K562 (cell line): ENCODE results near the gene TBX19. TPM values are rescaled to one million over a fixed set of nuclear protein-coding genes. Genes with fewer than 3 reads are reported as not detected.

Source experiments
- ARNT ChIP-seq, 2 experiments: fragments of 450-650 bp; IDR thresholded peaks; 2 replicates each; pipeline ENCODE4 v1.6.1; 2016; ENCODE audit warnings: mild to moderate bottlenecking in 1 of 2
- ASH1L ChIP-seq: fragments of 450-650 bp; IDR thresholded peaks from 2 replicates; pipeline ENCODE4 v1.6.1; 2018; ENCODE audit warnings: borderline replicate concordance, mild to moderate bottlenecking, low read depth; ENCODE audit not compliant: partially characterized antibody
- CUX1 ChIP-seq: fragments of 200-800 bp; sonication (Bioruptor generic); IDR thresholded peaks from 2 replicates; pipeline ENCODE4 v1.6.1; 2016; ENCODE audit warnings: missing genetic modification characterization, missing compliant biosample characterization
- GTF3C2 ChIP-seq: IDR thresholded peaks from 3 replicates; pipeline ENCODE4 v1.6.1; 2011; ENCODE audit warnings: borderline replicate concordance, mild to moderate bottlenecking, moderate library complexity; ENCODE audit not compliant: insufficient read length; ENCODE audit errors: extremely low read depth
- HLTF ChIP-seq: fragments of 450-650 bp; IDR thresholded peaks from 2 replicates; pipeline ENCODE4 v1.6.1; 2016
- MCM7 ChIP-seq, 2 experiments: fragments of 450-650 bp; IDR thresholded peaks; 2 replicates each; pipeline ENCODE4 v1.6.1; 2016 to 2018
- NCOA1 ChIP-seq: fragments of 450-650 bp; IDR thresholded peaks from 2 replicates; pipeline ENCODE4 v1.6.1; 2016; ENCODE audit warnings: low read depth
- NR2C2 ChIP-seq, 2 experiments: fragments of 200-800 bp in 1 of 2; sonication (Bioruptor generic) in 1 of 2; sonication (generic) in 1 of 2; formaldehyde crosslinking in 1 of 2; IDR thresholded peaks; 2 replicates each; pipeline versions ENCODE4 v1.6.1 to v1.8.0; 2016 to 2022; ENCODE audit warnings: mild to moderate bottlenecking in 1 of 2, missing compliant biosample characterization in 1 of 2, missing genetic modification characterization in 1 of 2, missing genetic modification reagents in 1 of 2
- PBX2 ChIP-seq, 2 experiments: IDR thresholded peaks in 1 of 2; conservative IDR thresholded peaks in 1 of 2; 2 replicates each; pipeline ENCODE4 v1.6.1; 2016; ENCODE audit warnings: low read depth in 2 of 2, mild to moderate bottlenecking in 1 of 2, missing compliant biosample characterization in 1 of 2, missing genetic modification characterization in 1 of 2, moderate library complexity in 1 of 2
- SMARCE1 ChIP-seq: fragments of 450-650 bp; IDR thresholded peaks from 2 replicates; pipeline ENCODE4 v1.7.1; 2016; ENCODE audit warnings: mild to moderate bottlenecking
- TAF7 ChIP-seq: fragments of 450-650 bp; IDR thresholded peaks from 2 replicates; pipeline ENCODE4 v1.6.1; 2016; ENCODE audit warnings: missing genetic modification characterization, missing compliant biosample characterization
- TCF7 ChIP-seq: sonication (generic); IDR thresholded peaks from 2 replicates; pipeline ENCODE4 v1.6.1; 2016; ENCODE audit warnings: antibody characterized with exemption, borderline replicate concordance
- TRIM24 ChIP-seq, 2 experiments: fragments of 450-650 bp; IDR thresholded peaks; 2 replicates each; pipeline ENCODE4 v1.6.1; 2016
- ZC3H8 ChIP-seq: fragments of 450-650 bp; IDR thresholded peaks from 2 replicates; pipeline ENCODE4 v1.6.1; 2017
- ZNF740 ChIP-seq, 3 experiments: fragments of 200-800 bp in 1 of 3; sonication (Bioruptor generic) in 1 of 3; sonication (generic) in 1 of 3; formaldehyde crosslinking in 1 of 3; IDR thresholded peaks; 2 replicates each; pipeline versions ENCODE4 v1.6.1 to v1.8.0; 2016 to 2022; ENCODE audit warnings: mild to moderate bottlenecking in 2 of 3, missing compliant biosample characterization in 2 of 3, missing genetic modification characterization in 2 of 3, missing genetic modification reagents in 1 of 3
- polyA plus RNA-seq, 8 experiments: library from polyadenylated mRNA; depleted of rRNA in 4 of 8; stranded (reverse) in 5 of 8; unstranded in 3 of 8; fragments of >200 nt; fragmentation: Nextera tagmentation in 2 of 8; fragmentation: Illumina TruSeq in 1 of 8; extraction: Ambion mirVana in 2 of 8; extraction: Trizol in 1 of 8; gene quantifications; 2 replicates each; pipeline versions ENCODE4 v1.2.1 to v1.2.3, GENCODE V29; 2011 to 2014; ENCODE audit warnings: inconsistent platforms in 1 of 8, missing spikeins in 1 of 8
- total RNA-seq, 7 experiments: library from RNA; depleted of rRNA in 6 of 7; stranded (reverse); fragments of >200 nt in 6 of 7; fragmentation: Illumina TruSeq in 2 of 7; extraction: Trizol in 2 of 7; gene quantifications; 2 replicates each; pipeline versions ENCODE4 v1.2.1 to v1.2.3, GENCODE V29; 2011 to 2021; ENCODE audit warnings: low replicate concordance in 1 of 7

TBX19 gene
- total and polyA plus RNA-seq, 9 of the 15 experiments (the other 6 are each of a cell fraction or from before 2014, with no cell fraction given) = 0.32 to 3.1 (median 0.95) TPM

GRCh38 chr1:168348146-168348709 is 67.6 kb downstream of the TBX19 start (continued):
- TF ChIP-seq ZNF740 (CRISPR knock-in tag; IDR thresholded peaks at IDR 0.05) (no peak), ZNF740 (tag; IDR thresholded peaks at IDR 0.05) (no peak), TAF7 (no peak), CUX1 (no peak), TRIM24 (IDR thresholded peaks at IDR 0.05) (peak; percentile 27 to 42; a peak in 1 of 4 replicates), NCOA1 (peak; percentile 64), ARNT (IDR thresholded peaks at IDR 0.05) (peak; percentile 61 to 73; a peak in 2 of 4 replicates), PBX2 (CRISPR knock-in tag; IDR thresholded peaks at IDR 0.05; ENCODE audit: low read depth) (no peak), PBX2 (tag; conservative IDR thresholded peaks at IDR 0.05; ENCODE audit: low read depth) (0 out of 2 replicates have a peak, but pooled peaks have one; percentile 35), HLTF (peak; percentile 72; the same call in 1 of the 2 replicates), GTF3C2 (no peak), ZC3H8 (0 out of 2 replicates have a peak, but pooled peaks have one; percentile 68), NR2C2 (CRISPR knock-in tag; IDR thresholded peaks at IDR 0.05) (no peak), NR2C2 (tag; IDR thresholded peaks at IDR 0.05) (no peak), SMARCE1 (peak; percentile 43; the same call in 1 of the 2 replicates), MCM7 (IDR thresholded peaks at IDR 0.05) (peak in 1 of 2 experiments; percentile 71; a peak in 1 of 4 replicates), ASH1L (peak; percentile 60), TCF7 (no peak)
